ENCODE data around the gene GPR156. TPM values are rescaled to one million over a fixed set of nuclear protein-coding genes. Genes with fewer than 3 reads are reported as not detected.

The GPR156 gene
- total and polyA plus RNA-seq, 2 donors (not counting 3 experiments of a cell fraction or from before 2014, with no cell fraction given) = 0.14 to 0.27 TPM

- H3K36me3 ChIP-seq (ENCODE audit: control insufficient read depth in 2 of 2, extremely low read depth in 1 of 2, insufficient read depth in 2 of 2, low read length in 2 of 2) = no peaks in the 10 kb centered on the region
- H3K27ac ChIP-seq (ENCODE audit: insufficient read depth, low read depth, low read length) = no peak overlapping the region
- H3K79me2 ChIP-seq (ENCODE audit: control insufficient read depth, insufficient read depth, low read length) = no peaks in the 10 kb centered on the region
- H3K27me3 ChIP-seq (ENCODE audit: control insufficient read depth in 2 of 2, insufficient read depth in 2 of 2, low read length in 2 of 2) = no peaks in the 10 kb centered on the region
- no peaks in the 10 kb centered on the region for H3K9me1 ChIP-seq (replicated peaks; ENCODE audit: control insufficient read depth, extremely low read depth, insufficient read depth, low read length)
- no peak for FAIRE-seq
- no peak for DNase-seq (ENCODE audit: low read depth, low spot score)
- no TSS peak for BruUV-seq (replicated peaks)
- POLR2A ChIA-PET = interaction anchor here (1.3 kb wide), 1 partner anchor 34 kb away, joined by 3 read pairs; no protein-coding TSS in a partner anchor
- CTCF ChIA-PET = interaction anchor here (1.6 kb wide), 1 partner anchor 10 kb away, joined by 5 read pairs; no protein-coding TSS in a partner anchor
- no peaks in the 10 kb centered on the region for H3K9me3 ChIP-seq (replicated peaks; ENCODE audit: control insufficient read depth, insufficient read depth, low read length)
- no peak overlapping the region for H3K4me3 ChIP-seq (replicated peaks in 1 of 3; ENCODE audit: insufficient read depth in 1 of 3, low read depth in 1 of 3, low read length in 3 of 3)
- no peak for TF ChIP-seq FOS (IDR thresholded peaks at IDR 0.05; ENCODE audit: borderline replicate concordance, insufficient read depth, low read length)
- no peak for TF ChIP-seq CTCF (IDR thresholded peaks at IDR 0.05; ENCODE audit: extremely low read depth in 1 of 2, insufficient read depth in 1 of 2, low read depth in 1 of 2, low read length in 2 of 2)
- TF ChIP-seq MAX (IDR thresholded peaks at IDR 0.05; ENCODE audit: insufficient read depth, insufficient read length) = no peak
- no peak for TF ChIP-seq MYC (IDR thresholded peaks at IDR 0.05; ENCODE audit: low read depth, low read length)
- no peak for TF ChIP-seq EZH2 (IDR thresholded peaks at IDR 0.05; ENCODE audit: borderline replicate concordance, low read depth, low read length, severe bottlenecking)
- no peak for TF ChIP-seq GATA2 (IDR thresholded peaks at IDR 0.05; ENCODE audit: insufficient read depth, insufficient read length, low read depth, low read length)
- TF ChIP-seq POLR2A (IDR thresholded peaks at IDR 0.05; ENCODE audit: low read depth, low read length) = no peak
- TF ChIP-seq JUN (IDR thresholded peaks at IDR 0.05; ENCODE audit: borderline replicate concordance, insufficient read depth, insufficient read length, low read depth) = no peak
- TF ChIP-seq POLR2AphosphoS5 (IDR thresholded peaks at IDR 0.05; ENCODE audit: insufficient read depth, low read depth, low read length) = no peak
- no peak overlapping the region for H3K4me2 ChIP-seq (ENCODE audit: insufficient read depth, low read length)
- dilution Hi-C loops (cut with MboI; ENCODE audit: extremely low pct_ligation_motif_present, low sequenced_read_pairs) = no loop called here
- H3K9ac ChIP-seq (replicated peaks; ENCODE audit: extremely low read depth, insufficient read depth, low read length) = no peak overlapping the region
- H3K4me1 ChIP-seq (ENCODE audit: control insufficient read depth, extremely low read depth, insufficient read depth, low read length) = no peaks in the 10 kb centered on the region
- H2AFZ ChIP-seq (ENCODE audit: low read depth, low read length) = no peak overlapping the region
- H4K20me1 ChIP-seq (replicated peaks; ENCODE audit: control insufficient read depth, extremely low read depth, insufficient read depth, low read length) = no peaks in the 10 kb centered on the region
- intact Hi-C loops (cut with micrococcal nuclease) = no loop called here
These were observed 155.1 kb downstream of the GPR156 start for GRCh38 chr3:120129718-120130513.

All from endothelial cell of umbilical vein (primary cell).